NCI-H146 treated with DMSO at 0.1 percent for 48 hours (cell line): Measurements from ENCODE around the gene GASK1A.
"Not testable (repeated sequence)": the region's sequence is repeated elsewhere in the genome, so short reads cannot be mapped to it uniquely, and the experiment has no call there.

ENCODE experiments used
- DNase-seq: peaks from one replicate; lab custom pipeline; 2025; ENCODE audit not compliant: unreplicated experiment; lab: John Stamatoyannopoulos, UW

Gene GASK1A

DNA sequence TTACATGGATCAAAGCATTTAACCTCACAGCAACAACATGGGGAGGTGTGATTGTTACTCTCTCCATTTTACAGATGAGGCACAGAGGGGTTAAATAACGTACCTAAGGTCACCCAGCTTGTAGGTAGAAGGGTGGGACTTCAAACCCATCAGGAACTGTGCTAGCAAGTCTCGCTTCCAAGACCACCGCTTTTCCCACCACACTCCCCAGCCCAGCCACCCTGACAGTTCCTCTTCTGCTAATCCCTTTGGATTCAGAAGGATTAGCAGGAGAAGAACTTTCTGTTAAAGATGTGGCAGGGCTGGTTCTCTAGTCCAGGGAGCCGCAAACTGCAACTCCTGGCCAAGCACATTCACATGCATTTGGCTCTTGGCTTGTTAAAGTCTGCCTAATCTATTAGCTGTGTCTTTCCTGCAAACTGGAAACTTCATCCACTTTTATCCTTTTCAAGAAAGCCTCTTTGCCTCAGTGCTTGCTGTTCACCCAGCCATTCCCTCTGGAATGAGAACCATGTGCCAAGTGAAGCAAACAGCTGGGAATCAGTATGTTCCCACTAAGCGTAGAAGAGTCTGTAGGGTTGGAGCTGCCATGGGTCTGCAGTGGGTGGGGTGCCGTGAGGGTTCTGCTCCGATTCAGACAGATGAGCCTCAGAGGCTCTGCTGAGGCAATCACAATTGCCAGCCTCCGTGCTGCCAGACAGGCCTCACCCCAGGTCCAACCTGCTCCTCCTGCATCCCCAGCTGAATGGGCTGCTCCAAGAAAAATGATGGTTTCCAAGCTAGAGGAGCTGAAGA is 82.2 kb downstream of the GASK1A start:
- no peak for DNase-seq

DNA sequence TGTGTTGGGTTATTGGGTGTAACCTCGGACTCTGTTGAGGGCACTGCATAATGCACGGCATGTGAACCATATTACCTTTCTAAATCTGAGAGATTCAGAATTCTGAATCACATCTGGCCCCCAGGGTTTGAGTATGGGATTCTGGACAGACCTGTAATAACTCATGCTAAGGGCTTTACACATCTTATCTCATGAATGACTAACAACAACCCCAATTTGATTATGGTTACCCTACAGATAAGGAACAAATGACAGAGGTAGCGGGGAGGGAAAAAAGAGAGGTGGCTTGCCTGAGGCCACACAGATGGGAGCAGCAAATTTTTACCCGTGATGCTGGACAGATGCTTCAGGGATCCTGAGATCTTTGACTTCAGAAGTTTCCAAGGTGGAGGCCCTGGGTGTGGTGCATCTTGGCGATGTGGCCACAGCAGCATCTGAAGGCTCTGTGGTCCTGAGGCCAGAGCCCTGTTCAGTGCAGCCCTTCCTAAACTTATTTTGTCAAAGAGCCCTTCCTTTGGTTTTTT is 83.0 kb downstream of the GASK1A start:
- no peak for DNase-seq

DNA sequence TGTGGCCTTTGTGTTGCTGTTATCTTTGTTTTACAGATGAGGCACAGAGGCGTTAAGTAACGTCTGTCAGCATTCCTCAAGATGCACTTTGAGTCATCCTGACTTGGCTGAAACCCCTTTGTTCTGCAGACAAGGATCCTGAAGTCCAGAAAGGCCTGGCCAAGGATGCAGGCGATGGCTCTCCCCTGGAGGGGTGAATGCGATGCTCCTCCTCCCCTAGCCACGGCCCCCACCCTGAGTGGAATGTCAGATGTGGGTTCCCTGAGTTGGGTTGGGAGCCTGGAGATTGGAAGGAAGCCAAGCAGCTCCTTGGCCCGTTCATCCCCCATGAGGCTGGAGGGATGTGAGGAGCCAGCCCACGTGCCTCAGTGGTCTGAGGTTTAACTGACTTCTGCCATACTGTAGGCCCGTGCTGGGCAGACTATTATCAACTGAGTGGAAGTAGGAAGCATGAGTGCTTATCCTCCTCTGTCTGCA is 83.5 kb downstream of the GASK1A start:
- no peak for DNase-seq

DNA sequence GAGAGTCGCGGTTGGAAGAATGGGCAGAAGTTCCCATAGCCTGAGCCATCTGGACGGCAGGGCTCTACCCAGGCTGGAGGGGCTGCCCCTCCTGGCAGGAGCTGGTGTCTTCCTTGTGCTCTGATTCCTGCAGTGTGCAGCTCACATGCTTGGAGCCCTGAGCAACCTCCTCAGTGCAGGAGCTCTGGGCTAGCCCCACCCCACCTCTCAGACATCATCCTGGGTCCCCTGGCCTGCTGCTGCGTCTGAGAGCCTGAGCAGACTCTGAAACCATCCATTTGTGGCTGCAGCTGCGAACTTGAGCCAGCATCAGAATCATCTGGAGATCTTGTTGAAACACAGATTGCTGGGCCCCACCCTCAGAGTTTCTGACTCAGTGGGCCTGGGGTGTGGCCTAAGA is 84.0 kb downstream of the GASK1A start:
- DNase-seq: no peak

DNA sequence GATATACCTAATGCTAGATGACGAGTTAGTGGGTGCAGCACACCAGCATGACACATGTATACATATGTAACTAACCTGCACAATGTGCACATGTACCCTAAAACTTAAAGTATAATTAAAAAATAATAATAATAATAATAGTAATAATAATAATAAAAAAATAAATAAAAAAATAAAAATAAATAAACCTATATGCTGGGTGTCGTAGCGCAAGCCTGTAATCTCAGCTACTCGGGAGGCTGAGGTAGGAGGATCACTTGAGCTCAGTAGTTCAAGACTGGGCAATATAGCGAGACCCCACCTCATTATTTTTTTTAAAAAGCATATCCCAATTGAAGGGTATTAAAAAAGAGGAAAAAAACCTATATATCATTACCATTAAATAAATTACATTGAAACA is 91.6 kb downstream of the GASK1A start:
- DNase-seq: not testable (repeated sequence)

DNA sequence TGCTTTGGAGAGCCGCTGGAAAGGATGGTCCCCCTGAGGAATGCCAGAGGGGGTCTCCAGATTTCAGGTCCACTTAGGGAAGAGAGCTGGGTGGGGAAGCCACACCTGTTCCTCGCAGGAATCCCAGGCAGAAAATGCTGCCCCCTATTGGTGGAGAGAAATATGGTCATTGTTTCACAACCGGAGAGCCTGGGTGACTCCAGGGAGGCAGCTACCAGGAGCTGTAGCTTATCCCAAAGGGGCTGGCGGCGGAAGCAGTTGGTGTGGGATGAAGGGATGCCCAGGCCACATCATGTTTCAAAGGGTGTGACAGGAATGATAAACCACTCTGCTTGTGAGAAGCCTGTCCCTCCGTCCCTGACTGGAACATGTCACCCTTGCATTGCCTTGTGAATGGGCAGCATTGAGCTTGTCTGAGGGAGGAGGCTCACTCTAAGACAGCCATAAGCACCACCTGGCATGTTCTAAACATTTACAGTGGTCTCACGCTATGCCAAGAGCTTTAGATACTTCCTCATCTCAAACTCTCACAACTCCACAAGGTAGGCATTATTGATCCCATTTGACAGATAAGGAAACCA is 92.3 kb downstream of the GASK1A start:
- DNase-seq: no peak

DNA sequence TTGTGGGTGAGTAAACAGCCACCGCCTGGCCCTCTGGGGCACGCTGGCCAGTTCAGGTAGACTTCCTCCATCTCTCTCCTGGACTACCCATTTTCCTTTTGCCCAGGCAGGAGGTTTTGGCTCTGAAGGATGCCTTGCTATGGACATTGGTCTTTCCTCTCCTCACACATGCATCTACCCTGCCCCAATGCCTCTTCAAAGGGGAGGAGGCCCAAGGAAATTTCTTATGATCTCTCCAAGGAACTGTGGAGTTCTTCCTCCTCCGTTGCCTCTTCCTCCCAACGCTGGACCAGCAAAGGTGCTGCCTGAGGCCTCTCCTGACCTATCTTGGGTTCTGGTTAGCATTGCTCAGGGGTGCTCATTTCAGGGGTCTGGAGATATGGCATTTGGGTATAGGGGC is 93.2 kb downstream of the GASK1A start:
- DNase-seq: no peak

DNA sequence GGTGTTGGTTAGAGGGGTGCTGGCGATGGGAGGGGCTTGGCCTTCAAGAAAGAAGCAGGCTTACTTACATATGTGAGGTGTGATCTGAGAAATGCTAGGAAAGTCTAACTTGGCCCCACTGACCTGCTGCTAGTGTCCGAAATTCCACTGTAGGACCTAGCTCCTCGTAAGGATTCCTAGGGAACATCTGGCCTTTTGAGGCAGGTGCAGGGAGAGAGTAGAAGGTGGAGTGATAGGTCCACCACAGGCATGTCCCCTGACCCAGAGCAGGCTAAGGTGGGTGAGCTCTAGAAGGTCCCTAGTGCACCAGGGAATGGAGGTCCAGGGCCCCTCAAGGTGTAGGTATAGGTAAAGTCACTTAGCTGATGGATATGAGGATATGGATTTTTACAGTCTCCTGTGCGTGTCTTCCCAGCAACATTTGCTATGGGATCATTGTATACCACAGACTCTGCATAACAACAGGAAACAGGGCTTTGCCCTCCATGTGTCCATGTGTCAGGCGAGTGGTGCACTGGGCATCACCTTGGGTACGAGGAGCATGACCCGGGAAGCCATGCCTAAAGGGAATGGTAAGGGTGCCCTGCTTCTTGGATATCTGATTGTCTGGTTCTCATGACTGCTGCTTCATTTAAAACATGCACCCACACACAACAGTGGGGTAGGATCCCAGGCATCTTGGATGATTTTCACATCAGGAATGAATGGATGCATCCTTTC is 94.2 kb downstream of the GASK1A start:
- DNase-seq: no peak

DNA sequence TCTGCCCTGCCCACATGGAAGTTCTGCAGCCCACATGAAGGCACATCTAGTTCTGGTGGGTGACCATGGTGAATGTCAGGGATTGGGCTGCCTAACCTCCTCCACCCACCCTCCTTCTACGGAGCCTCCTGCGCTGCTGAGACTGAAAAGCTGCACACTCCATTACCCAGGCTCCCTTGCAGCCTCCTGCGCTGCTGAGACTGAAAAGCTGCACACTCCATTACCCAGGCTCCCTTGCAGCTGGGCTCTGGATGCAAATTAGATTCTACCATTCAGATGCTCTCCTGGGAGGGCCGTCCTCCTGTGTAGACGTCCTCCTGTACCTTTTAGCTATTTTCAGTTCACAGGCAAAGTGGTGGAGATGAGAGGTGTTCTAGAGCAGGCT is 94.7 kb downstream of the GASK1A start:
- DNase-seq: no peak

DNA sequence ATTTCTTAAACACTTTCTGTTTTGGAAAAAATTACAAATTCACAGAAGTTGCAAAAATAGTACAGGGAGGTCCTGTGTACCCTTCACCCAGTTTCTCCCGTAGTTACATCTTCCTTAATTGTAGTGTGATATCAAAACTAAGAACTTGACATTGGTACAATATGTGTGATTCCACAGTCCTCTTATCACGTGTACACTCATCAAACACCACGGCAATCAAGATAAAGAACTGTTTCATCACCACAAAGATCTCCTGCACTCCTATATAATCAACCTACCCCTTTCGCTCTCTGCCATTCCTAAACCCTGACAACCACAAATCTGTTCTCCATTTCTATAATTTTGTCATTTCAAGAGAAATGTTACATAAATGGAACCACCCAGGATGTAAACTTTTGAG is 95.4 kb downstream of the GASK1A start:
- DNase-seq: no peak

DNA sequence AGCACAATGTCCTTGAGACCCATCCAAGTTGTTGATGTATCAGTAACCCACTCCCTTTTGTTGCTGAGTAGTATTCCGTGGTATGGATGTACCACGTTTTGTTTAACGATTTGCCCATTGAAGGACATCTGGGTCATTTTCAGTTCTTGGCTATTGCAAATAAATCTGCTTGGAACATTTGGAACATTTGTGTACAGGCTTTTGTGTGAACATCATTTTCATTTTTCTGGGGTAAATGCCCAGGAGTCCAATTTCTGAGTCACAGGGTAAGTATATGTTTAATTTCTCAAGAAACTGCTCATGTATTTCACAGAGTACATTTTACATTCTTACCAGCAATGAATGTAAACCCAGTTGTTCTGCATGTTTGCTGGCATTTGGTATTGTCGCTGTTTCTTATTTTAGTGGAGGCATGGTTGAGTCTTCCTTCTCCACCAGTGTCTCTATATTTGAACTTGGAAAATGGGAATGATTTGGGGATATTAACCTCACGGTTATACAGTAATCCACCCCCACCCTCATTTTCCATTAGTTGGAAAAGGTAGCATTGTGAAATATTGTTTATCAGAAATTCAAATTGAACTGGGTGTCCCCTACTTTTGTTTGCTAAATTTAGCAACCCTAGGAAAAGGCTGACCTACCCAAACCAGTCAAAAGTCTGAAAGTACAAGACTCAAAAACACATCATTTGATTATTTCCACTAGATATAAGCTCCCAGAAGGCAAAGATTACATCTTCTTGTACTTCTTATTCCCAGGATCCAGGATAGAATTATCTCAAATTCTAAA is 96.0 kb downstream of the GASK1A start:
- DNase-seq: no peak

DNA sequence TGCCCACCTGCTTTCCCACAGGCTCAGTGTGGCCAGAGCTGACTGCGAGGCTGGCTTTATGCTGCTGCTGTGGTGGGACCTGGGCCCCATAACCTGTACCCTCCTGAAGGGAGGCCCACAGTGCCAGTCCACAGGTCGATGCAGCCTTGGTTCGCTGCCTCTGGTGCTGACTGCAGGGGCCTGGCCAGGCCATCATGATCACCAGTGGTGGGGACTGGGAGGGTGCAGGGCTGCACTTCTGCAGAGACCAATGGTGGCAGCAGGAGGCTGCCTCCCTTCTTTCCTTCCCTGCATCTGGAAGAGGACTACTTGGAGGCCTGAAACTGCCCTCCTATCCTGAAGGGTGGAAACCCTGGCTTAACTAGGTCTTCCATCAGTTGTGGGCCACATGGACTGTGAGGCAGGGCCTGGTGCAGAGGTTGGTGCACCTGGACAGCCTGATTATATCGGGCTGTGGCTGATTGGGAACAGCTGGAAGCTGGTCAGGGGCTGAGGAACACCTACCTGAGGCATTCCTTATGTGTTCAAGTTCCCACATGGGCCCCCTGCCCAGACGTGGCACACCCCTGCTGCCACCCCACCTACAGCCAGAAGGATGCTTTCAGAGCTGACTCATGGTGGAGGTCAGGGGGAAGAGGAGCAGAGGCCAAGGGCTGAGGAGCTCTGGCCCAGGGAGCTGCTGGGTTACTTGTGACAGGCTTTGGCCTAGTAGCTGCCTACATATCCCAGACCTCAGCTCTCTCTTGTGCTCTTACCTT is 97.0 kb downstream of the GASK1A start:
- no peak for DNase-seq

DNA sequence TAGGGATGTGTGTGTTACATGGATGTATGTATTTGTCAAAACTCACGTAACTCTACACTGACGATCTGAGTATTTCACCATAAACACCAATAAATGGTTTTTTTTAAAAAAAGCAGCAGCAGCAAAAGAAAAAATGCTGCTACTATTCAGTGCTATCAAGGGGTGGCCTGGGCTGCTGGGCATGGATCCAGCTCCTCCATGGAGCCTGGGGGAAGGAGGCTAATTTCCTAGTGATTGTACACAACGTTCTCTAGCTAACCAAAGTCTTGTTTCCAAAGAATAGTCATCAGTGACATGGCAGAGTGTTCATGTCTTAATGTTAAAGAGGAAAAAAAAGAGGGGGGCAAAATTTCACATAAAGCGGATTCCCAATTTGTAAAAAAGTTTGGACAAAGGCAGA is 97.7 kb downstream of the GASK1A start:
- DNase-seq: no peak

DNA sequence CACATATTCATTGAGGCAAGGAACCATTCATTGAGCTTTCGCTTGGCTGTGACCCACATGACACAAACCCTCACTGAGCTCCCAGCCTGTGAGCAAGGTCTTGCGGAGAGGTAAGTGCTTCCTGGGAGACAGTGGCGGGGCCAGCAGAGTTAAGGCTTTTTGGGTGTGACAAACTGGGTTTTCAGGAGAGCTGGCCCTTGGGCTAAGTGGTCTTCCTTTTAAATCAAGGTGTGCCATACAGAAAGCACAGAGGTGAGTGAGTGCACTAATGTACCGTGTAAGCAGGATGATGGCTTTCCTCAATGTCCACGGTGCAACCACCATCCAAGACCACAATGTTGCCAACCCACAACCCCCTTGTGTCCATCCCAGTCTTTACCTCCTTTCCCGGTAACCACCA is 98.2 kb downstream of the GASK1A start:
- no peak for DNase-seq

DNA sequence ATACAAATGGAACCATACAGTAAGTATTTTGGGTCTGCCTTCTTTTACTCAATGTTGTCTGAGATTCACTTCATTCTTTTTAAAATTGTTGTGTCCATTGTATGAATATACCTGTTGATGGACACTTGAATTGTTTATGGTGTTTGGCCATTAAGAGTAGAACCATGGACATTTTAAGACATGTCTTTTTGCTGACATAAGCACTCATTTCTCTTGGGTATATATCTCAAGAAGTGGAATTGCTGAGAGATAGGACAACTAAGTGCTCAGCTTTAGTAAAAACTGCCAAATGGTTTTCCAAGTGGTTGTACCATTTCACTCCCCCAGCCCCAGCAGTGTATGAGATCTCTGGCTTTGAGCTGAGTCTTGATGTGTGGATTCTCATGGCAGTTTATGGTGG is 98.6 kb downstream of the GASK1A start:
- no peak for DNase-seq

DNA sequence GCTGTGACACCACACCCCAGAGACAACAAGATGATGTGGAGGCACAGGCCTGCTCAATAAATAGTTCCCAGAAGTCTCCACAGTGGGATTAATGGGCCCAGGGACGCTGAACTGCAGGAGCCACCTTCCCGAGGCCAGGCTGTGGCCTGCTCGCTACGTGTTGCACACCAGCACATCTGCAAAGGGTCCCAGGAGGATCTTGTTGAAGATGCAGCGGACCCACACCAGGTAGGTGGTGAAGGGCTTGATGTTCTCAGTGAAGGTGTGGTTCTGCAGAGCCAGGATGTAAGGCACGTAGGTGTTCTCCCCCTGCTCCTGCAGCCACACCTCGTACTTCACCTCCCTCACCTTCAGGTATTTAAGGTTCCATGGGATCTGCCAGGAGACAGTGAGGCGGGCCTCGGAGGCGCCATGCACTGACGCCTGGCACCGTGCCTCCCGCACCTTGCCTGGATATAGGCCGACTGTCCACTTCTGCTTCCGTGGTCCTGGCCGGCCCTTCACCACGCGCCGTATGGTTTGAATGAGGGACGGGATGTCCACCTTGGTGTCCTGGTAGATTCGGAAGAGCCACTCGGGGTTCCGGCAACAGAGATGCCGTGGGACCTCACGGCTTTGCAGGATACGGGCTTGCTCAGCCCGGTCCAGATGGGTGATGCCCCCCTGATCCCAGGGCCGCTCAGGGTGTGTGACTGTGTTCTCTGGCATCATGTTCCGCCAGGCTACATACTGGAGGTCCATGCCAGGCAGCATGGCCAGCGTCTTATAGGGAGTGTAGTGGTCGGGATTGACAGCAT is 100.6 kb downstream of the GASK1A start:
- no peak for DNase-seq

DNA sequence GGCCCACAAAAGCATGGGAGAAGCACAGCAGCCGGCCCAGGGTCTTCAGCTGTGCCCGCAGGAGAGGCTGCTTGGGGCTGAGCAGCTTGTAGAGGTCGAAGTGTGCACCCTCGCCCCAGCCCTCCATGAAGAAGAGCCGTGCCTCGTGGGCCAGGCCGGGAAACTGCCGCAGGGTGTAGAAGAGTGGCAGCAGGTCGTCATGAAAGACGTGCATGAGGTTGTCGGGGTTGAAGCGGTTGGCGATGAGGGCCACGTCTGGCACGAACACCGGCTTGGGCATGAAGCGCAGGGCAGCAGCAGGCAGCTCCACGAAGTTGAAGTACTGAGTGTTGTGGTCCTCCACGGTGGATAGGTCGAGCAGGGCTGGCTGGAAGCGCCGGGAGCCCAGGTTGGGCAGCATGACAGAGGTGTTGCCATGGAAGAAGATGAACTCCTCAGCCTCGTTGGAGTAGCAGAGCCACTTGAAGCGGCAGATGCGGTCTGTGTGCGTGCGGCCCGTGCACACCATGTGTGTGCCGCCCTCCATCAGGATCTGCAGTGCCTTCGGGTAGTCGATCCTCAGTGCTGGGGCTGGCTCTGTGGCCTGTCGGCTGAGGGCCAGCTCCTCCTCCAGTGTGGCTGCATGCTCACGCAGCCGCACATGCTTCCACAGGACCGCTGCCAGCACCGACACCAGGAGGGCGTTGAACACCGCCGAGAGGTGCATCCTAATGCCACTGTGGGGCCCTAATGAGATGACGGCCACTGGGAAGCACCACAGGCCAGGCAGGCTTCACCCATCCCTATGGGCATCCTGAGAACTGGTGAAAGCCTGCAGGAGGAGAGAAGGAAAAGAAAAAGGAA is 101.8 kb downstream of the GASK1A start:
- DNase-seq: no peak

DNA sequence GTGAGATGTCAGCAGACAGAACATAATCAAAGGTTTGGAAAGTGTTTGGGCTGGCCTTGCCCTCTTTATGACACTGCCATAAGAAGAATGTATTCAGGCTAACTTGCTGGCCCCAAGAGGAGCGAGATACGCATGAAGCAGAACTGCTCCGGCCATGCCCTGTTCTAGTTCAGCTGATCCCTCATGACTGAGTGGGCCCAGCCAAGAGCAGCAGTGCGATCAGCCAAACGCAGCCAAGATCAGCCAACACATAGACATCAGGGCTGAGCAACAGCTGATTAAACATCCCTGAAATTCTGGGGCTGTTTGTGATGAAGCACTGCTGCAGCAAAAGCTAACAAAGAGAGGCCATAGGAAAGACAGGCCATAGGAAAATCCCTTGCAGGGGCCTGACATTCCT is 102.7 kb downstream of the GASK1A start:
- DNase-seq: no peak

DNA sequence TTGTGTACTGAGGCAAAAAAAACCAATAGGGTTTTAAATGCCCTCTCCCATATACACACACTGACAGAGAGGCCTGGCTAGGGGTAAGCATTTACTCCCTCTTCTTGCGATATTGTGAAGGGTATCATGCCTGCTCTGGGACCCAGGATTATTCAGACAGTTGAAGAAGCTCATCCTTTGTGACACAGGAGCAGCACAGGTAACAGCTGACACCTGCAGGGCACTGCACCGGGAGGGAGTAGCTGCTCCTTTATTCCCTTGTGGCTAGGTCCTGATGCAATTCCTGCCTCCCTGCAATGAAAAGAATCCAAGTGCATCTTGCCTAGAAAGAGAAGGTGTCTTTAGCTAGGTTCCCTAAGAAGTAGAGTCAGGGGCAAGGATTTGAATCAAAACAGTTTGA is 103.3 kb downstream of the GASK1A start:
- no peak for DNase-seq
